Measurements from ENCODE around the gene MIOX.

MIOX gene

GRCh38 chr22:50455201-50455600 is 31.5 kb upstream of the MIOX start:
- no peak for DNase-seq

- DNase-seq: no peak
These were observed 30.6 kb upstream of the MIOX start for GRCh38 chr22:50456026-50456425.

DNA sequence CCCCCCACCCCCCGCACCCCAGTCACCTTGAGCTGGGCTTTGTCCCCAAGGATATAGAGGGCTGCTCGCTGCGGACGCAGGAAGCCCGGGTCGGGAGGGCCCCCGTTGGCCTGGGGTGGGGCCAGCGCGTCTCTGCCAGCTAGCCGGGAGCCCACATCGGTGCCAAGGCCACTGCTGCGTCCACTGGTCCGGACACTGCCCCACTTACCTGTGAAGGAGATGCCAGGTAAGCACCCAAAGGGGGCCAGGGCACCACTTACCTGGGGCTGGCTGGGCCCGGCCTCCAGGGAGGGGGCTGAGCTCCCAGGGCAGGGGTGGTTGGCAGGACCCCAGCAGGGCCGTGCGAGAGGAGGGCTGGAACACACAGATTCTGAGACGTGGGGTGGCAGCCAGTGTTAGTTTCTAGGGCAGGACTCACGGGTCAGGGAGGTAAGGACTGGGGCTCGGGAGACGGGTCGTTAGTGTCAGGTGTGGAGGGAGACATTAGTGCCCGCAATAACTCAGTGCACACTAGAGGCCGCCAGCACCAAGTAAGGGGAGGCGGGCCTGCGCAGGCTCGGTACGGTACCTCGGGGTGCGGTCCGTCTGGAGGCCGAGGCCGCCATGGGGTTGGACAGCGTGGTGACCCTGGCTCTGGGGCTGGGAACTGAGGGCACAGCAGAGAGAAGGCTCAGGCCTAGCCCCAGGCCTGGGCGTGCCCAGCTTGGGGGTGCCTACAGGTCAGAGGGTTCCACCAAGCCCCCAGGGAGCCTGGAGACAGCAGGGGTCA is 30.0 kb upstream of the MIOX start:
- no peak for DNase-seq

- DNase-seq: no peak
These were observed 27.6 kb upstream of the MIOX start for GRCh38 chr22:50459016-50459415.

DNA sequence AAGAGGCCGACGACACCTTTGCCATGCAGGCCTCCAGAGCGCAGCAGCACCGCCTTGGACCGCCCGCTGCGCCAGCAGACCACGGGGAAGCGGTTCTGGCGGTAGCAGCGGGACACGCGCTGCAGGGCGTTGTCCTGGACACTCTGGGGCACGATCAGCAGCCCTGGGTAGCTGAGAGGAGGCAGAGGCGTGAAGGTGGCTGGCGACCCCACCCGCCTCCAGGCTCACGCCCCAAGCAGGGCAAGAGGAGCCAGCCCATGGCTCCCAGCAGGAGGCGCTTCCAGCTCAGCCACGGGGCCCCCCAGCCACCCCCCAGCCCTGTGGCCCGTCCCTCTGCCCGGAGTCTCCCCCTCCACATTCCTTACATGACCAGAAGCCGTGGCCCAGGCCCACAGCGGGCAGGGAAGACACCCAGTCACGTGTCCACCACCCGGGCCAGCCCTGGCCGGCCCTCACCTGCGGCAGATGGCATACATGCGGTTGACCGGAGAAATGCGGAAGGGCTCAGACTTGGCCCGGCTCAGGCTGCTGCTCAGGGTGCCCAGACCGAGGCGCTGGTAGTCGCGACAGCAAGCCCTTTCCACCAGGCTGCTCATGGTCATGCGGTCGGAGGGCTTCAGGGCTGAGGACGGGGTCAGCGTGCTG is 27.0 kb upstream of the MIOX start:
- DNase-seq: no peak

DNA sequence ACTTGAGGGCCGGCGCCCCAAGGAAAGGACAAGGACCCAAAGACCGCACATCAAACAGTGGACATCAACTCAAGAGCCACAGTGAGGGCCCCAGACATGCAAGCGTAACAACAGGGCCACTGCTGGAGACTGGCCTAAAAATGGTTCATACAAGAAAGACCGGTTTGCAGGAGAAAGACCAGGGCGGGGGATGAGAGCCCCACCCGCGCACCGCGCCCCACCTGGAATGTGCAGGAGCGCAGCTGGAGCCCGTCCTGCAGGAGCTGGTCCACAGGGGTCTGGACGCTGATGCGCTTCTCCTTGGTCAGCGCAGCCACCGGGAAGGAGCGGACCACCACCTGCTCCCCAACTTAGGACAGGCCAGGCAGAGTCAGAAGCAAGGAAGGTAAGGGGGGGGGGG is 25.7 kb upstream of the MIOX start:
- DNase-seq: no peak

DNA sequence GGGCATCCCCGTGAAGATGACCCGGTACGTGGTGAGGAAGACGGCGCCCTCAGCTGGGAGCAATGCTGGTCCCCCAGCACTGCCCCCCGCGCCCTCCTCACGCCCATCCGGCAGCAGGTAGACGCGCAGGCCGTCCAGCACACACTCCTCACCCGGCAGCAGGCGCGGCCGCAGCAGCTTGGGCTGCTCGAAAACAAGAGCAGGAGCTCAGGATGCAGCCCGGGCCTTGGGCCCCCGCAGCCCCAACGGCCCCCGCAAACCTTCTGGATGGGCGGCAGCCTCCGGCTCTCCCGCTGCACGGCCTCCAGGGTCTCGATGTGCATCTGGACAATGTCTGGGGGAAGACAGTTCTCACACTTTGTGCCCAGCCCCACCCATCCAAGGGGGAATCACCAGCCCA is 25.1 kb upstream of the MIOX start:
- no peak for DNase-seq

- DNase-seq: no peak
These were observed 24.6 kb upstream of the MIOX start for GRCh38 chr22:50461979-50462540.

- DNase-seq: no peak
These were observed 23.3 kb upstream of the MIOX start for GRCh38 chr22:50463188-50463900.

- DNase-seq: no peak
These were observed 22.2 kb upstream of the MIOX start for GRCh38 chr22:50464451-50464850.

- DNase-seq: no peak
These were observed 21.4 kb upstream of the MIOX start for GRCh38 chr22:50465066-50465930.

DNA sequence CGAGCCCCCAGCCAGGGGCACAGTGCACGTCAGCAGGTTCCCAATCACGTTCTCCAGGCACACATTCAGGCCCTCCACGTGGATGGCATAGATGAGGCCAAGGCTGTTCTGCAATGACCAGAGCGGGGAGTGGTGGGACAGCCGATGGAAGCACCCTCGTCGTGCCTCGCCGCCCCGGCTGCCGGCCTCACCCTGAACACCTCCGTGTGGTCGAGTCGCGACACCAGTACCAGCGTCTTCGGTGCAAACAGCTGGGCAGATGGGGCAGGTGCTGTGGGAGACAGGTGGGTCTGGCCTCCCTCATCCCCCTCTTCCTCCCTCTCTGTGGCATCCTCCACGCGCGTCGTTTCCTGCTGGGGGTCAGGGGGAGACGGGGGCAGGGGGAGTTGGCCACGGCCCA is 19.3 kb upstream of the MIOX start:
- DNase-seq: no peak

DNA sequence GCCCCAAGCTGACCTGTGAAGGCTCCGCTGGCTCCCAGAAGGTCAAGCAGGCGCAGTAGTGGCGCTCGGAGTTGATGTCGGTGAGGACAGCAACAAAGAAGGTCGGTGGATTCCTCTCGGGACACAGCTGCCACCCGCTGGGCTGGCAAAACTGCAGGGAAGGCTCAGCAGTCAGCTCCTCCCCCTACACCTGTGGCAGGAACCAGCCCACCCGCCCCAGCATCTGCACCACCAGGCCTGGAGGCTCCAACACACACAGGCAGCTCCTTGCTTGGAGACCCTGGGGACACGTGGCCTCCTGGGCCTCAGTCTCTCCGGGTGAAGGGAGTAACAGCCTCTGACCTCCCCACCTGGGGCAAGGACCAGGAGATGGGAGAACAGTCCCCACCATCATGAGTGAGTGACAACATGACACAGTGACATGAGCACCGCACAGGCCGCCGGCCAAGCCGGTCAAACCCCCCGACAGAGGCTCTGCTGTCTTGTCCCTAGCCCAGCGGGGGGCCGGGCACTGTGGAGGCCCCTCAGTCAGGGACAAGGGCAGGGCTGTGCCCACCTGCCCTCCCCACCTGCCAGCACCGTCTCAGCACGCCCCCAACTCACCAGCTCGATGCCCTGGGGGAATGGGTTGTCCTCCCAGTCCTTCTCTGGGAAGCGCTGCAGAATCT is 18.8 kb upstream of the MIOX start:
- DNase-seq: no peak

- no peak for DNase-seq
These were observed 18.0 kb upstream of the MIOX start for GRCh38 chr22:50468626-50469025.

DNA sequence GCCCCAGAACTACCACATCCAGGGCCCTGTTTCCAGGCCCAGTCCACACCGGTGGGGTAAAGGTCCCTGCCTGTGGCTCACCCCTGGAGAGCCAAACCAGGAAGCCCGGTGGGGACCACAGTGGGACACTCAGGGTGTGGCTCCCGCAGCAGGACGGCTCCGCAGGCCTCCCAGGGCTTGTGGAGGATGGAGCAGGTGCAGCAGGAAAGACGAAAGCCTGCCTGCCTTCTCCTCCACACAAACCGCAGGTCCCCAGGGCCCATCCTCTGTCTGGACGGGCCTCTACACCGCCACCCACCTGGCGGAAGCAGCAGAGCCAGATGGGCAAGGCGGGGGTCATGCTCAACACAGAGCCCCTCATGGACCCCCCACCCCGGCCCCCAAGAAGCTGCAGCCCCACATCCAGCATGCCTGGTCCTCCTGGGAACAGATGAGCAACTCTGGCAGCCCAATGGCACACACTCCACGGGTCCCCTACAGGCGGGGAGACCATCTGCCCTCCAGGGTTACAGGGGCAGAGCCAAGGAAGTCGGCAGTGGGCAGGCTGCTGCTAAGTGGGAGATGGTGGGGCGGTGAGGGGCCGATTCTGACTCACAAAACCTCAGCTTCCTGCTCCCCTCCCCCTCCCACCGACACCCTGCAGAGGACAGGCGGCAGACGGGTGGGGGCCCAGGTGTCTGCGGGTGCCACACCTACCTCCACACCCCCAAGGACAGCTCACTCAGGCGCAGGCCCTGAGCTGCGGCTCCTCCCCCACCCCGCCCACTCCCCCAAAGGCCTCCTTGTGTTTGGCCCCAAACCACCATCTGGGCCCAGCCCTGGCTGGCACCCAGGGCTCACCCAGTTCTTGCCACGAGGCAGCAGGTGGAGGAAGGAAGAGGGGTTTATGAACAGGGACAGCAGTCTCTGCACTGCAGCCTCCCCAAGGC is 17.0 kb upstream of the MIOX start:
- peak; percentile 43 for DNase-seq

- DNase-seq: no peak
These were observed 16.2 kb upstream of the MIOX start for GRCh38 chr22:50470491-50470890.

GRCh38 chr22:50471197-50471847 is 15.3 kb upstream of the MIOX start:
- no peak for DNase-seq

GRCh38 chr22:50471962-50472361 is 14.7 kb upstream of the MIOX start:
- no peak for DNase-seq

DNA sequence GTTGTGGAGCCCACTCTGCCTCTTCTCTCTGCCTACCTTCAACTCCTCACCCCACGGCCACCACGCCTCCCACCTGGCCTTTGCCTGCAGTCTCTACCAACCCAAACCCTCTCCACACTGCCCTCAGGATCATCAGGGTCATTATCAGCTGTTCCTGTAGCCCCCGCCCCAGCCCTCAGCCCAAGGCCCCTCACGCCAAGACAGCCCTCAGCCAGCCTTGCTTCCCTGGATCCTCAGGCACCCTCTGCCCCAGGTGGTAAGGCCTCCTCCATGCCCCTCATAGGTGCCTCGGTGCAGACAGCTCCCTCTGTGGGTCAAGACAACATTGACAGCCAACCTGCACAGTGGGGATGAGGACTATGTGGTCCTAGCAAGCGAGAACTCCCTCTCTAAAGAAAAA is 13.6 kb upstream of the MIOX start:
- DNase-seq: no peak

All from GOT3 (cell line).